ENCODE results near the gene PIRT.

Gene PIRT

DNA sequence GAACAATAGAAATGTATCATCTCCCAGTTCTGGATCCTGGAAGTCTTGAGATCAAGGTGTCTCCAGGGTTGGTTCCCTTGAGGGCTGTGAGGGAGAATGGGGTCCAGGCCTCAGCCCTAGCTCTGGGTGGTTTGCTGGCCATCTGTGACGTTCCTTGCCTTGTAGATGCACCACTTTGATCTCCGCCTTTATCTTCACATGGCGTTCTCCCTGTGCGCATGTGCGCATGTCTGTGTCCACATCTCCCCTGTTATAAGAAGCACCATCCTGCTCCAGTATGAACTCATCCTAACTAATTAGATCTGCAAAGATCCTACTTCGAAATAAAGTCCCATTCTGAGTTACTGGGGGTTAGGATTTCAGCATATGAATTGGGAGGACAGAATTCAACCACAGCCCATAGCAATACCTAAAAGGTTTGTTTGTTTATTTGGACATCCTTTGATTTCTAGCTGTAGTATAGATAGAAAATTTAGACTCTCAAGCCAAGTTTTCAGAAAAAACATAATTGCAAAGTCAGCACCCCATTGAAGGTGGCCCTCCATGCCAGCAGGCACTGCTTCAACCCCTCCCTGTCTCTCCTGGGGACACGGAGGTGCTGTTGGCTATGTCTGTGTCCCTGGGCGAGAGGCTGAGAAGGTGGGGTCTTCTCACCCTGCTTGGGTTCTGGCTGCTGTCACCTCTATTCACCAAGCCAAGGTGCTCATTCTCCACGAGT, 31.2 kb downstream of the PIRT start:
- no peak overlapping the region for H4K8ac ChIP-seq (ENCODE audit: low read length)

DNA sequence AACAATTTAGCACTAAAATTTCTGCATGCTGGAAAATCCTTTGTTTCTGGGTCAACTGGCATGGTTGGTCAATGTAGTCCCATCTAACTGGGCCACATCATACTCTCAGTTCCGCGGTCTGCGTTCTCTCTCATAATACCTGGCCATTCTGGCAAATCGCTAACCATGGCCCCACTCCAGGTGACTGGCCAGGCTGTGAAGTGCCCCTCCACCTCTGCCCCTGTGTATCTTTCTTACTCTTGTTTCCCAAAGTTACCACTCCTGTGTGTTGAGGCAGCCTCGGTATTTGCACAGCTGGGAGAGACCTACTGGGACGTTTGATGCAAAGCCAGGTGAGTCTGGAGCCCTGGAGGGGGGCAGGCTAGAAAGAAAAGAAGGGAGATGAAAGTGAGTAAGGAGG, 32.0 kb downstream of the PIRT start:
- Histone ChIP-seq H4K91ac (ENCODE audit: low read length) (no peak overlapping the region), H3K36me3 (ENCODE audit: control insufficient read depth in 1 of 2, insufficient read depth in 2 of 2, low read depth in 1 of 2, low read length in 2 of 2) (no peaks in the 10 kb centered on the region), H3K23ac (ENCODE audit: low read length in 2 of 2) (no peak overlapping the region), H3K79me1 (replicated peaks; ENCODE audit: low read length, poor library complexity, severe bottlenecking) (no peaks in the 10 kb centered on the region), H2AK5ac (ENCODE audit: low read length, severe bottlenecking) (no peak overlapping the region), H3K9me3 (ENCODE audit: control insufficient read depth, low read length) (no peaks in the 10 kb centered on the region), H4K8ac (ENCODE audit: low read length) (no peak overlapping the region), H3K18ac (ENCODE audit: low read depth in 1 of 2, low read length in 2 of 2) (no peak overlapping the region), H2BK15ac (ENCODE audit: low read depth, poor library complexity, severe bottlenecking) (no peak overlapping the region), H3K9ac (ENCODE audit: low read length) (no peak overlapping the region), H2AFZ (ENCODE audit: low read depth, low read length) (no peak overlapping the region), H3K27me3 (ENCODE audit: control insufficient read depth in 1 of 2, insufficient read depth in 1 of 2, low read length in 2 of 2) (peaks cover 0 to 4% of the 10 kb centered on the region in 2 experiments), H3K4ac (ENCODE audit: low read depth in 1 of 2, low read length in 2 of 2) (no peak overlapping the region), H3K4me3 (ENCODE audit: insufficient read depth in 1 of 2, low read depth in 1 of 2, low read length in 2 of 2) (no peak overlapping the region), H3K14ac (ENCODE audit: low read length in 2 of 2) (no peak overlapping the region), H3K4me1 (ENCODE audit: control insufficient read depth, insufficient read depth, low read depth, low read length) (no peaks in the 10 kb centered on the region), H3K4me2 (ENCODE audit: low read length, poor library complexity, severe bottlenecking) (no peak overlapping the region), H2BK12ac (ENCODE audit: low read length in 2 of 2) (no peak overlapping the region), H2BK120ac (ENCODE audit: low read depth, low read length) (no peak overlapping the region), H3K27ac (ENCODE audit: low read length, poor library complexity, severe bottlenecking) (no peak overlapping the region), H2BK5ac (ENCODE audit: low read depth, low read length, poor library complexity, severe bottlenecking) (no peak overlapping the region)
- no peak for DNase-seq
- WGBS, result 86% methylated on average over 5 of the region's 6 CpGs

More for the DNA sequence above, 31.2 kb downstream of the PIRT start:
- Histone ChIP-seq H3K4ac (ENCODE audit: low read depth in 1 of 2, low read length in 2 of 2) (no peak overlapping the region), H2BK15ac (ENCODE audit: low read depth, poor library complexity, severe bottlenecking) (no peak overlapping the region), H3K14ac (ENCODE audit: low read length in 2 of 2) (no peak overlapping the region), H4K91ac (ENCODE audit: low read length) (no peak overlapping the region), H3K79me1 (replicated peaks; ENCODE audit: low read length, poor library complexity, severe bottlenecking) (no peaks in the 10 kb centered on the region), H2AFZ (ENCODE audit: low read depth, low read length) (no peak overlapping the region), H3K9ac (ENCODE audit: low read length) (no peak overlapping the region), H3K36me3 (ENCODE audit: control insufficient read depth in 1 of 2, insufficient read depth in 2 of 2, low read depth in 1 of 2, low read length in 2 of 2) (no peaks in the 10 kb centered on the region), H2BK5ac (ENCODE audit: low read depth, low read length, poor library complexity, severe bottlenecking) (no peak overlapping the region), H2BK12ac (ENCODE audit: low read length in 2 of 2) (no peak overlapping the region), H3K27me3 (ENCODE audit: control insufficient read depth in 1 of 2, insufficient read depth in 1 of 2, low read length in 2 of 2) (peaks cover 0 to 4% of the 10 kb centered on the region in 2 experiments), H3K9me3 (ENCODE audit: control insufficient read depth, low read length) (no peaks in the 10 kb centered on the region), H3K27ac (ENCODE audit: low read length, poor library complexity, severe bottlenecking) (no peak overlapping the region), H3K18ac (ENCODE audit: low read depth in 1 of 2, low read length in 2 of 2) (no peak overlapping the region), H3K23ac (ENCODE audit: low read length in 2 of 2) (no peak overlapping the region), H2AK5ac (ENCODE audit: low read length, severe bottlenecking) (no peak overlapping the region), H3K4me1 (ENCODE audit: control insufficient read depth, insufficient read depth, low read depth, low read length) (no peaks in the 10 kb centered on the region), H3K4me2 (ENCODE audit: low read length, poor library complexity, severe bottlenecking) (no peak overlapping the region), H3K4me3 (ENCODE audit: insufficient read depth in 1 of 2, low read depth in 1 of 2, low read length in 2 of 2) (no peak overlapping the region), H2BK120ac (ENCODE audit: low read depth, low read length) (no peak overlapping the region)
- no peak for DNase-seq
- 76% methylated on average over 8 of the region's 9 CpGs for WGBS

DNA sequence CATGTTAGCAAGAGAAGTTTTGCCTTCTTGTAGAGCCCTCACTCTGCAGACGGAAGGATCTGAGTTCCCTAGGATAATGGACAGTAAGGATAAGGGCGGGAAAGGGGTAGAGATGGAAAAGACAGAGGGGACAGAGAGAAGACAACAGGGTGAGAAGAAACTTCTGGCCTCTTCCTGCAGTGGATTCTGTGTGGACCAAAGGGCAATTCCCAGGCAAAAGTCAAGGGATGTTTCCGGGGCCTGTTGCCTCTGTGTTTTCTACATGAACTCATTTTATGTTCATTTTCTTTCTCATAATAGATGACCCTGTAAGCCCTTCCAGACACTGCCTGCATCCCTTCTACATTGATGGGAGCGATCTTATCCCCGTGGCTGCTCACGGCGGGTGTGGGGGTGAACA, 33.3 kb downstream of the PIRT start:
- no peaks in the 10 kb centered on the region for H3K4me1 ChIP-seq (ENCODE audit: control insufficient read depth, insufficient read depth, low read depth, low read length)
- no peak overlapping the region for H4K8ac ChIP-seq (ENCODE audit: low read length)
- H3K4me2 ChIP-seq (ENCODE audit: low read length, poor library complexity, severe bottlenecking), result no peak overlapping the region
- no peak overlapping the region for H2AK5ac ChIP-seq (ENCODE audit: low read length, severe bottlenecking)
- no peak overlapping the region for H3K4ac ChIP-seq (ENCODE audit: low read depth in 1 of 2, low read length in 2 of 2)
- no peak for DNase-seq
- H3K4me3 ChIP-seq (ENCODE audit: insufficient read depth in 1 of 2, low read depth in 1 of 2, low read length in 2 of 2), result no peak overlapping the region
- H2BK12ac ChIP-seq (ENCODE audit: low read length in 2 of 2), result no peak overlapping the region
- no peak overlapping the region for H2BK5ac ChIP-seq (ENCODE audit: low read depth, low read length, poor library complexity, severe bottlenecking)
- no peak overlapping the region for H2AFZ ChIP-seq (ENCODE audit: low read depth, low read length)
- peaks cover 0 to 4% of the 10 kb centered on the region in 2 experiments for H3K27me3 ChIP-seq (ENCODE audit: control insufficient read depth in 1 of 2, insufficient read depth in 1 of 2, low read length in 2 of 2)
- no peaks in the 10 kb centered on the region for H3K36me3 ChIP-seq (ENCODE audit: control insufficient read depth in 1 of 2, insufficient read depth in 2 of 2, low read depth in 1 of 2, low read length in 2 of 2)
- no peak overlapping the region for H3K9ac ChIP-seq (ENCODE audit: low read length)
- H3K18ac ChIP-seq (ENCODE audit: low read depth in 1 of 2, low read length in 2 of 2), result no peak overlapping the region
- 89% methylated on average over 7 of the region's 7 CpGs for WGBS
- no peak overlapping the region for H2BK15ac ChIP-seq (ENCODE audit: low read depth, poor library complexity, severe bottlenecking)
- no peak overlapping the region for H3K27ac ChIP-seq (ENCODE audit: low read length, poor library complexity, severe bottlenecking)
- no peak overlapping the region for H2BK120ac ChIP-seq (ENCODE audit: low read depth, low read length)
- H4K91ac ChIP-seq (ENCODE audit: low read length), result no peak overlapping the region
- H3K23ac ChIP-seq (ENCODE audit: low read length in 2 of 2), result no peak overlapping the region
- H3K9me3 ChIP-seq (ENCODE audit: control insufficient read depth, low read length), result no peaks in the 10 kb centered on the region
- no peaks in the 10 kb centered on the region for H3K79me1 ChIP-seq (replicated peaks; ENCODE audit: low read length, poor library complexity, severe bottlenecking)
- H3K14ac ChIP-seq (ENCODE audit: low read length in 2 of 2), result no peak overlapping the region

DNA sequence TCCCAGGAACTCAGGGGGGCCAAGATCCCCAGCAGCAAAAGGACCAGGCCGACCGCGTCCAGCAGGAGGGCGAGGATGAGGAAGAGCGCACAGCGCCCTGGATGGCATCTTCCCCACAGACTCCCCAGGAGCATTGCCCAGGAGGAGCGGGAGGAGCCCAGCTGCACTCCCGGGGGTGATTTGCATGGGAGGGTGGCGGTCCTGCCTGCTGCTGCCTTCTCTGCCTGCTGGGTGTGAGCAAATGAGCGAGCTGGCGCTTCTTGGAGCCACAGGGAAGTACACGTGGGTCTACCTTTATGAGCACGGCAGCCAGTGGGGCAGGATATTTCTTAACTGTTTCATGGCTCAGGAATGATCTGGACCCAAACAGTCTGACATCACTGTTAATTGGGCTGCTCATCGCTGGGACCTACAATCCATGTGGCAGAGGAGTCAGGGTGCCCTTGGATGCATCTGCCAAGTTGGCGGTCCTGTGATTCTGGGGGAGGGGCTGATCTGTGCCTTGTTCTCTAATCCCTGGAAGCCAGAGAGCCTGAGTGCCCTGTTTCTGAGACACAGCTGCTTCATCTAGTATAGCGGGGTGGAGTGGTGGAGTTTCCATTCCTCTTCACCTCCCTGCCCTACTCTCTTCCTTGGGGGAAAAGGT, 33.9 kb downstream of the PIRT start, which contains the start of gene TMEM238L:
Gene TMEM238L, minus strand, starts transcription at position 270 of the 646 bp plus-strand sequence. Its CDS starts 136 bp downstream, at position 134.
- Histone ChIP-seq H4K8ac (ENCODE audit: low read length) (no peak within 1 kb of the TSS), H2BK15ac (ENCODE audit: low read depth, poor library complexity, severe bottlenecking) (no peak within 1 kb of the TSS), H4K91ac (ENCODE audit: low read length) (no peak within 1 kb of the TSS), H3K9me3 (ENCODE audit: control insufficient read depth, low read length) (no peaks in the 10 kb centered on the region), H3K23ac (ENCODE audit: low read length in 2 of 2) (no peak within 1 kb of the TSS), H3K27me3 (ENCODE audit: control insufficient read depth in 1 of 2, insufficient read depth in 1 of 2, low read length in 2 of 2) (peaks cover 0 to 4% of the 10 kb centered on the region in 2 experiments), H2BK12ac (ENCODE audit: low read length in 2 of 2) (no peak within 1 kb of the TSS), H3K79me1 (replicated peaks; ENCODE audit: low read length, poor library complexity, severe bottlenecking) (no peaks in the 10 kb centered on the region), H3K9ac (ENCODE audit: low read length) (no peak within 1 kb of the TSS), H2BK120ac (ENCODE audit: low read depth, low read length) (no peak within 1 kb of the TSS), H3K14ac (ENCODE audit: low read length in 2 of 2) (no peak within 1 kb of the TSS), H2AFZ (ENCODE audit: low read depth, low read length) (no peak within 1 kb of the TSS), H2BK5ac (ENCODE audit: low read depth, low read length, poor library complexity, severe bottlenecking) (no peak within 1 kb of the TSS), H3K4me2 (ENCODE audit: low read length, poor library complexity, severe bottlenecking) (no peak within 1 kb of the TSS), H2AK5ac (ENCODE audit: low read length, severe bottlenecking) (no peak within 1 kb of the TSS), H3K27ac (ENCODE audit: low read length, poor library complexity, severe bottlenecking) (no peak within 1 kb of the TSS), H3K4me1 (ENCODE audit: control insufficient read depth, insufficient read depth, low read depth, low read length) (no peaks in the 10 kb centered on the region), H3K36me3 (ENCODE audit: control insufficient read depth in 1 of 2, insufficient read depth in 2 of 2, low read depth in 1 of 2, low read length in 2 of 2) (no peaks in the 10 kb centered on the region), H3K18ac (ENCODE audit: low read depth in 1 of 2, low read length in 2 of 2) (no peak within 1 kb of the TSS), H3K4me3 (ENCODE audit: insufficient read depth in 1 of 2, low read depth in 1 of 2, low read length in 2 of 2) (no peak within 1 kb of the TSS), H3K4ac (ENCODE audit: low read depth in 1 of 2, low read length in 2 of 2) (no peak within 1 kb of the TSS)
- WGBS, result 77% methylated on average over 15 of the region's 16 CpGs
- DNase-seq, result no peak
